Activated T-helper 17 cell treated with anti-CD3 and anti-CD28 coated beads, Interleukin-2, amount 50 U/mL, for 72 hours (primary cell): ENCODE measurements around the gene SLC2A11. TPM values are rescaled to one million over a fixed set of nuclear protein-coding genes. Genes with fewer than 3 reads are reported as not detected.
A peak's percentile ranks its signal among the peaks of the same experiment; 100 is the strongest.
"Not testable (repeated sequence)": the region's sequence is repeated elsewhere in the genome, so short reads cannot be mapped to it uniquely, and the experiment has no call there.

ENCODE experiments used
- ATAC-seq: fragments of 150-1000 bp; cut with Tn5 transposase; replicated peaks from 2 replicates; pipeline ENCODE4 v1.10.0; 2021; ENCODE audit warnings: mild to moderate bottlenecking, moderate library complexity
- H3K27ac Mint-ChIP-seq: one replicate; pipeline ENCODE4 v1.8.0; 2022; ENCODE audit warnings: mixed read lengths
- H3K27me3 Mint-ChIP-seq: one replicate; pipeline ENCODE4 v1.8.0; 2022; ENCODE audit warnings: mixed read lengths
- H3K36me3 Mint-ChIP-seq: one replicate; pipeline ENCODE4 v1.8.0; 2022; ENCODE audit warnings: low read depth, mild to moderate bottlenecking, mixed read lengths
- H3K4me1 Mint-ChIP-seq: one replicate; pipeline ENCODE4 v1.8.0; 2022; ENCODE audit warnings: mixed read lengths
- H3K4me3 Mint-ChIP-seq: one replicate; pipeline ENCODE4 v1.8.0; 2022; ENCODE audit warnings: mild to moderate bottlenecking, mixed read lengths
- H3K9me3 Mint-ChIP-seq: one replicate; pipeline ENCODE4 v1.8.0; 2022; ENCODE audit warnings: mixed read lengths
- total RNA-seq, 2 donors: library from RNA; stranded (reverse); gene quantifications; one replicate each; pipeline ENCODE4 v1.2.3, GENCODE V29; 2022

Gene SLC2A11
- total RNA-seq, 2 donors from 2014 or later: 3.8 to 5.9 TPM

GRCh38 chr22:23910496-23911190 lies 53.0 kb downstream of the SLC2A11 start:
- no peaks in the 10 kb centered on the region for H3K9me3 Mint-ChIP-seq
- no peak for ATAC-seq
- peaks cover 10% of the 10 kb centered on the region for H3K4me1 Mint-ChIP-seq
- no peaks in the 10 kb centered on the region for H3K36me3 Mint-ChIP-seq
- no peak overlapping the region for H3K4me3 Mint-ChIP-seq
- no peak overlapping the region for H3K27ac Mint-ChIP-seq
- peaks cover 3% of the 10 kb centered on the region for H3K27me3 Mint-ChIP-seq

GRCh38 chr22:23911318-23911980 lies 53.8 kb downstream of the SLC2A11 start:
- no peaks in the 10 kb centered on the region for H3K36me3 Mint-ChIP-seq
- H3K4me1 Mint-ChIP-seq: peaks cover 10% of the 10 kb centered on the region
- no peaks in the 10 kb centered on the region for H3K27me3 Mint-ChIP-seq
- no peak for ATAC-seq
- H3K27ac Mint-ChIP-seq: no peak overlapping the region
- peak overlapping the region; percentile 99 for H3K4me3 Mint-ChIP-seq
- H3K9me3 Mint-ChIP-seq: no peaks in the 10 kb centered on the region

- ATAC-seq: no peak
- H3K36me3 Mint-ChIP-seq: no peaks in the 10 kb centered on the region
- no peaks in the 10 kb centered on the region for H3K9me3 Mint-ChIP-seq
- H3K4me3 Mint-ChIP-seq: peak overlapping the region; percentile 99
- H3K27ac Mint-ChIP-seq: no peak overlapping the region
- H3K27me3 Mint-ChIP-seq: no peaks in the 10 kb centered on the region
- H3K4me1 Mint-ChIP-seq: peaks cover 10% of the 10 kb centered on the region
Observed at GRCh38 chr22:23912293-23912903, 54.7 kb downstream of the SLC2A11 start.

GRCh38 chr22:23913306-23913660 lies 55.6 kb downstream of the SLC2A11 start:
- Mint-ChIP-seq H3K4me1 (peaks cover 10% of the 10 kb centered on the region), H3K9me3 (no peaks in the 10 kb centered on the region), H3K4me3 (peak overlapping the region; percentile 99), H3K27me3 (no peaks in the 10 kb centered on the region), H3K36me3 (no peaks in the 10 kb centered on the region), H3K27ac (peak overlapping the region; percentile 99)
- ATAC-seq: peak; percentile 25

GRCh38 chr22:23913661-23914353 lies 56.1 kb downstream of the SLC2A11 start:
- peak; percentile 100 for ATAC-seq
- H3K27me3 Mint-ChIP-seq: no peaks in the 10 kb centered on the region
- H3K36me3 Mint-ChIP-seq: no peaks in the 10 kb centered on the region
- H3K4me3 Mint-ChIP-seq: peak overlapping the region; percentile 99
- H3K9me3 Mint-ChIP-seq: no peaks in the 10 kb centered on the region
- H3K27ac Mint-ChIP-seq: peak overlapping the region; percentile 99
- peaks cover 10% of the 10 kb centered on the region for H3K4me1 Mint-ChIP-seq

- ATAC-seq: no peak
Observed at GRCh38 chr22:23915290-23915689, 57.6 kb downstream of the SLC2A11 start.

GRCh38 chr22:23920267-23920611 lies 62.6 kb downstream of the SLC2A11 start:
- ATAC-seq, H3K4me3 Mint-ChIP-seq, H3K9me3 Mint-ChIP-seq, H3K4me1 Mint-ChIP-seq, H3K36me3 Mint-ChIP-seq, H3K27me3 Mint-ChIP-seq, H3K27ac Mint-ChIP-seq: not testable (repeated sequence)

More at GRCh38 chr22:23915290-23915689, 57.6 kb downstream of the SLC2A11 start:
- H3K36me3 Mint-ChIP-seq: no peaks in the 10 kb centered on the region
- peaks cover 10% of the 10 kb centered on the region for H3K4me1 Mint-ChIP-seq
- no peaks in the 10 kb centered on the region for H3K9me3 Mint-ChIP-seq
- H3K4me3 Mint-ChIP-seq: no peak overlapping the region
- no peak overlapping the region for H3K27ac Mint-ChIP-seq
- no peaks in the 10 kb centered on the region for H3K27me3 Mint-ChIP-seq

- H3K27ac Mint-ChIP-seq, H3K36me3 Mint-ChIP-seq, ATAC-seq, H3K9me3 Mint-ChIP-seq, H3K4me1 Mint-ChIP-seq, H3K4me3 Mint-ChIP-seq, H3K27me3 Mint-ChIP-seq: not testable (repeated sequence)
Observed at GRCh38 chr22:23921586-23922201, 64.0 kb downstream of the SLC2A11 start.

- ATAC-seq: no peak
- H3K4me3 Mint-ChIP-seq: no peak overlapping the region
- H3K27me3 Mint-ChIP-seq: no peaks in the 10 kb centered on the region
- H3K36me3 Mint-ChIP-seq: no peaks in the 10 kb centered on the region
- no peak overlapping the region for H3K27ac Mint-ChIP-seq
- H3K4me1 Mint-ChIP-seq: no peaks in the 10 kb centered on the region
- peaks cover 6% of the 10 kb centered on the region for H3K9me3 Mint-ChIP-seq
Observed at GRCh38 chr22:23922921-23923320, 65.2 kb downstream of the SLC2A11 start.

- Mint-ChIP-seq H3K36me3 (no peaks in the 10 kb centered on the region), H3K27me3 (peaks cover 9% of the 10 kb centered on the region), H3K4me3 (no peak overlapping the region), H3K9me3 (peaks cover 6% of the 10 kb centered on the region), H3K4me1 (no peaks in the 10 kb centered on the region), H3K27ac (no peak overlapping the region)
- ATAC-seq: no peak
Observed at GRCh38 chr22:23925020-23925606, 67.4 kb downstream of the SLC2A11 start.

- H3K36me3 Mint-ChIP-seq: no peaks in the 10 kb centered on the region
- peaks cover 12% of the 10 kb centered on the region for H3K9me3 Mint-ChIP-seq
- no peak overlapping the region for H3K27ac Mint-ChIP-seq
- no peaks in the 10 kb centered on the region for H3K4me1 Mint-ChIP-seq
- H3K27me3 Mint-ChIP-seq: peaks cover 15% of the 10 kb centered on the region
- no peak overlapping the region for H3K4me3 Mint-ChIP-seq
- no peak for ATAC-seq
Observed at GRCh38 chr22:23926561-23926960, 68.9 kb downstream of the SLC2A11 start.
